ENCODE results near the gene TAL1.
"Not testable (repeated sequence)": the region's sequence is repeated elsewhere in the genome, so short reads cannot be mapped to it uniquely, and the experiment has no call there.

- not testable (repeated sequence) for TF ChIP-seq CTCF (conservative IDR thresholded peaks at IDR 0.05; ENCODE audit: low read depth in 2 of 2); ZNF114 (CRISPR knock-in tag; IDR thresholded peaks at IDR 0.05); STAT1 (IDR thresholded peaks at IDR 0.05; ENCODE audit: unreplicated experiment); JUNB (IDR thresholded peaks at IDR 0.05; ENCODE audit: unreplicated experiment); POLR2AphosphoS5 (IDR thresholded peaks at IDR 0.05; ENCODE audit: low read depth)
Measured at GRCh38 chr1:47193496-47193895, 38.5 kb downstream of the TAL1 start.
